RPMI8226 (cell line): ENCODE data around the gene HOXB4.
A peak's percentile ranks its signal among the peaks of the same experiment; 100 is the strongest.

Experiments used
- DNase-seq: peaks from one replicate; pipeline ENCODE4 v3.0.0-alpha.2; 2015

HOXB4 gene

GRCh38 chr17:48599354-48599753, 21.2 kb upstream of the HOXB4 start:
- no peak for DNase-seq

- no peak for DNase-seq
Measured at GRCh38 chr17:48598736-48599135, 20.6 kb upstream of the HOXB4 start.

- DNase-seq = peak; percentile 62
Measured at GRCh38 chr17:48597778-48598631, 19.9 kb upstream of the HOXB4 start.

GRCh38 chr17:48597528-48597777, 19.3 kb upstream of the HOXB4 start:
- no peak for DNase-seq

GRCh38 chr17:48596735-48597527, 18.8 kb upstream of the HOXB4 start:
- DNase-seq = no peak

GRCh38 chr17:48596000-48596734, 18.0 kb upstream of the HOXB4 start:
- DNase-seq = peak; percentile 55

GRCh38 chr17:48595278-48595999, 17.3 kb upstream of the HOXB4 start:
- no peak for DNase-seq

- DNase-seq = no peak
Measured at GRCh38 chr17:48594538-48595277, 16.6 kb upstream of the HOXB4 start.

- DNase-seq = peak; percentile 81
Measured at GRCh38 chr17:48593840-48594537, 15.8 kb upstream of the HOXB4 start.

- no peak for DNase-seq
Measured at GRCh38 chr17:48593126-48593829, 15.1 kb upstream of the HOXB4 start, which contains the start of gene HOXB5. Gene HOXB5, minus strand, starts transcription at chr17:48593779. Its CDS starts 97 bp downstream, at chr17:48593682.

GRCh38 chr17:48592577-48592976, 14.4 kb upstream of the HOXB4 start:
- DNase-seq = no peak

GRCh38 chr17:48592057-48592514, 13.9 kb upstream of the HOXB4 start:
- DNase-seq = no peak

- DNase-seq = no peak
Measured at GRCh38 chr17:48591255-48592056, 13.3 kb upstream of the HOXB4 start.

GRCh38 chr17:48590607-48591161, 12.5 kb upstream of the HOXB4 start:
- DNase-seq = no peak

- DNase-seq = no peak
Measured at GRCh38 chr17:48589831-48590606, 11.9 kb upstream of the HOXB4 start, which contains the start of gene HOXB3. Gene HOXB3, minus strand, starts transcription at chr17:48590241. Its CDS starts 37,767 bp downstream, at chr17:48552474.

- DNase-seq = no peak
Measured at GRCh38 chr17:48589060-48589830, 11.1 kb upstream of the HOXB4 start.

GRCh38 chr17:48588528-48588927, 10.4 kb upstream of the HOXB4 start:
- no peak for DNase-seq

GRCh38 chr17:48588074-48588415, 9.9 kb upstream of the HOXB4 start:
- no peak for DNase-seq
